Breast epithelium (tissue), 3 donors: ENCODE results near the gene ASTN2.

Source experiments
- POLR2A ChIP-seq: fragments of 450-650 bp; IDR thresholded peaks from one replicate; pipeline ENCODE4 v1.6.1; 2016; ENCODE audit warnings: antibody characterized with exemption, mild to moderate bottlenecking, moderate library complexity
- TF ChIP-seq, protein P1 (sequence below), 3 donors: fragments of 450-650 bp; IDR thresholded peaks; one replicate each; pipeline ENCODE4 v1.5.1; 2016 to 2017; ENCODE audit warnings: antibody characterized with exemption in 3 of 3, mild to moderate bottlenecking in 3 of 3, moderate library complexity in 3 of 3

DNA sequence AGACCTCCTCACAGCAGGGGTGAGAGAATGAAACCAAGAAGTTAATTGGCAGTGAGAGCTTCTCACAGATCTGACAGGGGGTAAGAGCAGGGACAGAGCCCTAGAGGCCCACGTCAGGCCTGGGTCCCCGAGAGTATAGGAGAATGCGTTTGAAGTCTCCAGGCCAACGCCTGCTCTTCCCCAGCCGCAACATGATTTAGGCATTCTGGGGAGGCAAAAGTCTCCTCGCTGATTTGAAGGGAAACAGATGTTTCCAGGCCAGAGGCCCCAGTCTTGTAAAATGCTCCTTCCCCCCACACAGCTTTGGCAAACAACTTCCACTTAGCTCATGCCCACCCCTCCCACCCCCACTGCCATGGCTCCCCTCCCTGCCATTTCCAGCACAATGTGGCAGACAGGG, 966.9 kb downstream of the ASTN2 start:
- TF ChIP-seq, protein P1, sequence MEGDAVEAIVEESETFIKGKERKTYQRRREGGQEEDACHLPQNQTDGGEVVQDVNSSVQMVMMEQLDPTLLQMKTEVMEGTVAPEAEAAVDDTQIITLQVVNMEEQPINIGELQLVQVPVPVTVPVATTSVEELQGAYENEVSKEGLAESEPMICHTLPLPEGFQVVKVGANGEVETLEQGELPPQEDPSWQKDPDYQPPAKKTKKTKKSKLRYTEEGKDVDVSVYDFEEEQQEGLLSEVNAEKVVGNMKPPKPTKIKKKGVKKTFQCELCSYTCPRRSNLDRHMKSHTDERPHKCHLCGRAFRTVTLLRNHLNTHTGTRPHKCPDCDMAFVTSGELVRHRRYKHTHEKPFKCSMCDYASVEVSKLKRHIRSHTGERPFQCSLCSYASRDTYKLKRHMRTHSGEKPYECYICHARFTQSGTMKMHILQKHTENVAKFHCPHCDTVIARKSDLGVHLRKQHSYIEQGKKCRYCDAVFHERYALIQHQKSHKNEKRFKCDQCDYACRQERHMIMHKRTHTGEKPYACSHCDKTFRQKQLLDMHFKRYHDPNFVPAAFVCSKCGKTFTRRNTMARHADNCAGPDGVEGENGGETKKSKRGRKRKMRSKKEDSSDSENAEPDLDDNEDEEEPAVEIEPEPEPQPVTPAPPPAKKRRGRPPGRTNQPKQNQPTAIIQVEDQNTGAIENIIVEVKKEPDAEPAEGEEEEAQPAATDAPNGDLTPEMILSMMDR (IDR thresholded peaks at IDR 0.05): no peak
- TF ChIP-seq POLR2A: no peak
